Hippocampal formation (tissue), 2 donors: ENCODE data around the gene UXT.
"Not testable (repeated sequence)": the region's sequence is repeated elsewhere in the genome, so short reads cannot be mapped to it uniquely, and the experiment has no call there.

ENCODE experiments used
- DNase-seq, 2 donors: peaks; one replicate each; lab custom pipeline; 2025; lab: John Stamatoyannopoulos, UW

The UXT gene, protein sequence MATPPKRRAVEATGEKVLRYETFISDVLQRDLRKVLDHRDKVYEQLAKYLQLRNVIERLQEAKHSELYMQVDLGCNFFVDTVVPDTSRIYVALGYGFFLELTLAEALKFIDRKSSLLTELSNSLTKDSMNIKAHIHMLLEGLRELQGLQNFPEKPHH

DNA sequence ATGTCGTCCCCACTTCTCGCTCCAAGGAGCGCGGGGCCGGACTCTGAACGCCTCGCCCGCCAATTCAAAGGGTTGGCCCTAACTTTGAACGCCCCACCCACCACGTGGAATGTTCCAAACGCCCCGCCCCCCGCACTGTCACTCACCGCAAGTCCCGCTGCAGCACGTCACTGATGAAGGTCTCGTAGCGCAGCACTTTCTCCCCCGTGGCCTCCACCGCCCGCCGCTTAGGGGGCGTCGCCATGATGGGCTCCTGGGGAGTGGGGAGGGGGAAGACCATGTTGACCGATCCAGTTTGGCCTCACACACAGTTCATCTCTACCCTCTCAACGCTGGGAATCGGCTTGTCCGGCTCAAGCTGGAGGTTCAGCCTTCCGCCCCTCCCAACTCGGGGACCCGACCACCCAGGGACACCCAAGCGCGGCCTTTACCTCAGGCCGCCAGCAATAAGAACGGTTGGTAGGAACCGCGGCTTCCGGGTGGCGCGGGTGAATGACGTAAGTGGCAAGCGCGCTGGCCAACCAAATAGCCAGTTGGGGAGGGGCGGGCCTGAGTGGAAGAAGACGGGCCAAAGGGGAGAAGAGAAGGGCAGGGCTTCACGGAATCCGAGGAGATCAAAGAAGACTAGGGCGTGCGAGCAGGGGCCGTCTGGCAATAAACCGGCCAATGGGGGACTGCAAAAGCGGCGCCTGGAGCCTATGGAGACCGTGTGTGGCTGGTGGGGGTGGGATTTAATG is at the start of gene UXT:
UXT (minus strand) TSS at position 497 of the 737 bp plus-strand sequence; CDS start at position 244, 253 bp downstream.
- DNase-seq = peak; percentile 76 to 85

DNA sequence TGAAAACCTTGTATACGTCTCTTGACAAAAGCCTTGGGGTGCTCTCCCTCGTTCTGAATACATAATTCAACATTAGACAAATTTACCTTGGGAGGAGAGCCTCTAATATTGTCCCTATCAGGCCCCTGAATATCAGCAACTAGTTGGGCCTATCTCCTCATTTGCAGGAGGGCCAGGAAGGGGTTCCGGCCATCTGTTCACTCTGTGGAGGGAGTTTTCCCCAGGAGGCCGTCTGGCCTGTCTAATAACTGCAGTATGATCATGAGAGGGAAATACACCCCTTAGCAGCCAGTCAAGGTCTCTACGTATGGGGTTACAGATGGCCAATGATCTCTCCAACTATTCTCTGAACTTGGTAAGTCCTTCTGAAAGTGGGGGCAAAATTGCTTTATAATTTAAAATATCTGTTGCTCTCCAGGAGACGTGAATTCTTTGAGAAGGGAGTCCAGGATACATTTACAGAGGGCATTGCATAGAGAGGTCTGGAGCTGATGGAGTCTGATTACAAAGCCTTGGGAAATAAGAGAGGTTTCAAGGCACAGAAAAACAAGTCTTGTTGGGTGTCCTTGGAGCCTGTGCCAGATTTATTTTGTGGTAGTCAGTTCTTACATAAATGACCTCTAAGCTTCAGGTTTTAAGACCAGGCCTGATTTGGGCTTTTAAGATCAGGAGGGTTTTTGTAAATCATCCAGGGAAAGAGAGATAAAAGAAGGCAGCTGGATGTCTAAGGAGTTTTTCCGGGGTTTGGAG is 48.2 kb upstream of the UXT start:
- DNase-seq = no peak

DNA sequence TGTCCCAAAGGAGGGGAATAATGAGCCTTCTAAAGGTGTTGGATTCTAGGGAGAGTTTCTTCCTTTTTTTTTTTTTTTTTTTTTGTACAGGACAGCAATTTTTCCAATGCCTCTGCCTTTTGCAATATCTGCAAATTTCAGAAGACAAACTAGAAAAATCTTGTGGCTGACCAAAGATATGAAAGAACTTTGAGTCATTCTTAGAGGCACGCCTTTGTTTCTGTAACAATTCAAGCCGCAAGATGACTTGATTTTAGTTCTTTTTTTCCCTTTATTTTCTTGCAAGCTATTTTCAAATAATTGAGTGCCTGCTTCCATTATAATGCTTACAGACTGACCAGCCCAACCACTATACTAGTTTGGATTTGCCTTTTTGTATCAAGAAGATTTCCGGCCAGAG is 47.6 kb upstream of the UXT start:
- no peak for DNase-seq

DNA sequence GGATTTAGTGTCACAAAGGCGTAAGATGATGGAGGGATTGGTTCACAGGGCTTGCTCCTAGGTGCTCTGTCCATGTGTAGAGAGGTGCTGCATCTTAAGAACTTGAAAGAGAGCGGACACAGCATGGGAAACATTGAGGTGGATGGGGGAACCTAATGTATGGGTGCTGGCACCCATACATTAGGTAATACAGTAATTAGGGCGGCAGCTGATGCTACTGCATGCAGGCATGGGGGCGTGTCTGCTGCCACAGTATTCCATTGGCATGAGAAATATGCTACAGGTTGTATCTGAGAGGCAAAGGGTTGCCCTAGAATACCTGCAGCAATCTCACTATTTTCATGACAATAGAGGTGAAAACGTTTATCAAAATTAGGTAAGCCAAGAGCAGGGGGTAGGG is 45.8 kb upstream of the UXT start:
- no peak for DNase-seq

DNA sequence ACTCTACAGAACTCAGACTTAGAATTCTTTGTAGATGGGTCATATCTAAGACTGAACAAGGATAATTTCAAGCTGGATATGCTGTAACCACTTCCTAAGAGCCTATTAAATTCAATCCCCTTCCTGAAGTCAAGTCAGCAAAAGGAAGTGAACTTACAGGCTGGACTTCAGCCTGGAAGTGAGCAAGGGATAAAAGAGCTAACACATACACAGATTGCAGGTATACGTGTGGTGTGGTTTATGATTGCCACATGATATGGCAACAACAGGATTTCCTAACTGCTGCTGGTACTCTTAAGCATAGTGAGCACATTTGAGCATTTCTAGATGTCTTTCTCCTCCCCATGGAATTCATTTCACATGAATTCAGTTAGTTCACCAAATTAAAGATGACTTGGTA is 38.2 kb upstream of the UXT start:
- DNase-seq = no peak

DNA sequence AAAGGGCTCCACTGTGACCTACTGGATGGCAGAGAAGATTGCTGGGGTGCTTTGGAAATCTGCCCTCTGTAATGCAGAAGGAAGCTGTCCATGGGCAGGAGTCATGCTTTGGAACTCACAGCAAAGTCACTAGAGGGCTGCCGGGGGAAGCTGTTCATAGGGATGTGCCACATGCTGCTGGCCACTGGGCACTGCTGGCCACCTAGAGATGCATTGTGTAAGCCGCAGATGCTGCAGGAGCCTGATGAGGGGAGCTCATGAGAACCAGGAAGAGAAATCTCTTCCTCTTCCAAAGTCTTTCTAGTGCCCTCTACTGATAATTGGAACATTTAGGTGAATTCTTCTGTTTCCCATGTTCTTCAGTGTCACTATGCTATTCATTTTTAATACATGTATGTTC is 31.2 kb upstream of the UXT start:
- DNase-seq = no peak

DNA sequence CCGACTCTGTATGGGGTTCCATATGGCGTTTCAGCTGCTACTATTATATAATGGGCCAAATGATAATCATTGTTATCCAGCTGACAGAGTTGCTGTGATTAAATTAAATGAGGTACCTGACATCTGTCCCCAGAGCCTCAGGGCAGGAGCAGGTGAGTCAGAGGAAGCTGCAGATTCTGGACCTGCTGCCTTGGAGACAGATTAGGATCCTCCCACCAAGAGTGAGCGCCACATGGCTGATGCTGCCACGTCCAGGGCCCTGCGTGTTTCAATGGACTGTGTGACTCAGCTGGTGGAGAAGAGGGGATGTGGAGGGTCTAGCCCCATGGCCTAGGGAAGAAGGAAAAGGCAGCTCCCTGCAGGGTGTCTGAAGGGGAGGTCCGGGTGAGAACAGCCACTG is 28.3 kb upstream of the UXT start:
- DNase-seq = no peak

DNA sequence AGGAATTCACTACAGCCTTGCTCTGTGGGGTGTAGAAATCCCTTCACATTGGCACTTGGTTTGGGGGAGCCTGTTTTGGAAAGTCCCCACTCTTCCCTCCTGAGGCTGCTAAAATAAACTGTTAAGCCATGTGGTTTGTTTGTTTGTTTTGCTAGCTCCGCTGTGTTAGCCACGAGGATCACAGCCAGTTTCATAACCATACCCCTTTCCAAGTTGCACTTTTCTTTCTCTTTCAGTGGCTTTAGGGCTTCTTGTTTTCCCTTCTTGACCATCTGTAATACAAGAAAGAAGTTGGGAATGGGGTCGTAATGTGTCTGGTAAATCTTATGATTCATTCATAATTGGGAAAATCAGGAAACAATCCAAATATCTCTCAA is 24.8 kb upstream of the UXT start:
- no peak for DNase-seq

DNA sequence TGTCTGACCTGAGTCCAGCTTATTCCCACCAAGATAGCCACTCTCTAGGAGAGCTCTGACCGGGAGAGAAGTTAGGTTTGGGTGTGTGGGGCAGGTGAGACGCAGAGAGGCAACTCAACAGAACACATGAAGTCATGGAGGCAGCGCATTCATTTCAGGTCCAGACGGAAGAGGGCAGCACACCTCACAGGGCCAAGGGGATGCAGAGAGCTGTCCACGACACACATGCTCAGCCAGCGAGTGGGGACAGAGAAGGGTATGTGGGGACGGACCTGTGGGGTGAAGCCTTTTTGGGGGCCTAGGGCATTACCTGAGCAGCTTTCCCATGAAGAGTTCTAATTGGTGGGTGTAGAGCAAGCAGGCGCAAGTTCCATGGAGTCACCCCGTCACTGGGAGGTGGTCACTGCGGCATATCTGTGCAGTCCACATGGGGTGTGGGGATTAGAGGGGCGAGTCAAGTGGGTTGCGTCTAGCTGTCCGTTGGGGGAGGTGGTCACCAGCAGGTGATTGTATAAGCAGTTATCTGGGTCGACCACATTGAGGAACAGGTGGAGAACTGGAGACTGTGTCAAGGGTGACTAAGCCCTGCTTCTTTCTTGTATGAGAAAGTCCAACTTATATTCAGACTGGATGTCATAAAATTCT is 24.3 kb upstream of the UXT start:
- no peak for DNase-seq

DNA sequence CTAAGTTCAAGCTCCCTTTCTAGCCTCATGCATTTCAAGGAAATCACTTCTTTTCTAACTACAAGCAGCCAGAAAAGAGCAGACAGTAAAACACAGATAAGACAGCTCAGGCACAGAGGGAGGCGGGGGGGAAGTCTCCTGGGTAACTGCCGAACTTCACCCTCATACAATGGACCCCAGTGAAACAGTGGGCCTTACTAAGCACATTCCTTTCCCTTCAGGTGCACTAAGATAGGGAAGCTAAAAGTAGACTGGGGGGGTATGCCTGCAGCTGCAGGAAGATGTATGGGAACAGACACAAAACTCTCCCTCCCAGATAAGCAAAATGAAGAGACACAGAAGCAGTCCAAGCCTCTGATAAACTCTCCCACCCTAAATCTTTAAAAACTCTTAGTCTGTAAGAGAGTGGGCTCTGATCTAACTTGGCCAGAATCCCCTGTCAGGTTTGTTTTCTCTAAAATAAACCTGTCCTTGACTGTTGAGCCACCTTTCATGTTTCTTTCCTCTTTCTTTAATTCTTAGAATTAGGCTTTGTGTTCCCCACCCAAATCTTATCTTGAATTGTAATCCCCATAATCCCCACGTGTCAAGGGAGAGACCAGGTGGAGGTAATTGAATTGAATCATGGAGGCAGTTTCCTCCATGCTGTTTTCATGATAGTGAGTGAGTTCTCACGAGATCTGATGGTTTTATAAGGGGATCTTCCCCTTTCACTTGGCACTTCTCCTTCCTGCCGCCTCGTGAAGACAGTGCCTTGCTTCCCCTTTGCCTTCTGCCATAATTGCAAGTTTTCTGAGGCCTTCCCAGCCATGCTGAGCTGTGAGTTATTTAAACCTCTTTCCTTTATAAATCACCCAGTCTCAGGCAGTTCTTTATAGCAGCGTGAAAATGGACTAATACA is 17.2 kb upstream of the UXT start:
- DNase-seq = not testable (repeated sequence)

DNA sequence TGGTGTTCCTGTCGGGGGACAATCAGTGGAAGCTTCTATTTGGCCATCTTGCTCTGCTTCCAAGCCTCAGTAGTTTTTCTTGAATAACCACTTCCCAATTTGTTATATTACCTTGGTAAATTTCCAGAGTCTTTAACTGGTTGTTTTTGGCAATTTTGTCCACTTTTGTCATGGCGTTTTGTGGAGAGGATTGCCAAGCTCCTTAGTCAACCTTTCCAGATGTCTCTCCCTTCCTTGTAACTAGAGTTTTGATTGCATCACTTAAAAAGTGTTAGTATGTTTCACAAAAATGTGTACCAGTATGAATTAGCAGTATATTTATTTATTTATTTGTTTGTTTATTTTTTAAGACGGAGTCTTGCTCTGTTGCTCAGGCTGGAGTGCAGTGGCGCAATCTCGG is 15.8 kb upstream of the UXT start:
- no peak for DNase-seq

DNA sequence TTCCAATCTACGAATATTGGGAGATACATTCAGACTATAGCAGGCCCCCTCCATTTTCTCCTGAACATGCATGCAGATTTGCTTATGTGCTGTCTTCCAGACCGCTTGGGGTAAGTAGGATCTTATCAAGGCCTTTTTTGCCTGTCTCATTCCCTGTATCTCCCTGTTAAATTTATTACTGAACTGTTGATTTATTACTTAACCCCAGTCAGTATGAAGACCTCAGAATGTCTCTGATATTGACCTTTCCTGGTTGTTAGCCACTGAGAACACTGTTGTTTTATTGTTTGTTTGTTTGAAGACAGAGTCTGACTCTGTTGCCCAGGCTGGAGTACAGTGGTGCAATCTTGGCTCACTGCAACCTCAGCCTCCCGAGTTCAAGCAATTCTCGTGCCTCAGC is 6.8 kb upstream of the UXT start:
- DNase-seq = not testable (repeated sequence)

DNA sequence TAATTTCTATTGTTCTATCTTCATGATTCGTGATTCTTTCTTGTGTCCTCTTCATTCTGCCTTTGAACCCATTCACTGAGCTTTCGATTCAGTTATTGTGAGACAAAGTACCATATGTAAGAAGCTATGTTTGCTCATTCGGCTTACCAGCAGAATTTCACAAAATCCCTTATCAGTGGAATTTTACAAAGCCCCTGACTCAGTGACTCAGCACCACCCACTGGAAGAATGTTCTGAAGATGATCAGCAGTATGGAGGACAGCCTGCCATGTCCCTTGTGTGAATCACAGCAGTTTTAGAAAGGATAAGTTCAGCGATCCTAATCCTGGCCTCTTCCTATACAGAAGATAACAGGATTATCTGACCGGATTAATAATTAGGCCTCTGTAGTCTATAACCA is 5.8 kb upstream of the UXT start:
- no peak for DNase-seq

DNA sequence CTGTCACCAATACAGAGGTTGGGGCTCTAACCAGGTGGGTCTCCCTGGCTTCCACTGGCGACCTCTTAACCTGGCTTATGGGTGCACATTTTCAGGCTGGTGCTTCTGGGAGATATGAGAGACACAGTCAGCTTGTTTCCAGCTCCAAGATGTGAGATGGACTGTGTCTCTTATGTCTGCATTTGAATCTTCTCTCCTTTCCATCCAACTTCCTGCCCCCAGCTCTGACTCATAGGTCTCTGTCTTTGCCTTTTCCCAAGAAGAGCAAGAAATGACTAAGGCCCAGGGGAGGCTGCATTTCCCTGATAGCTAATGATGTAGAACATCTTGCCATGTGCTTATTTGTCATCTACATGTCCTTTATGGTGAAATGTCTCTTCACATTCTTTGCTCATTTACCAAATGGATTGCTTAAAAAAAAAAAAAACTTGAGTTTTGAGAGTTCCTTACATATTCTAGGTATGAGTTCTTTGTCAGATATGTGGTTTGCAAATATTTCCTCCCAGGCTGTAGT is 3.2 kb upstream of the UXT start:
- no peak for DNase-seq

DNA sequence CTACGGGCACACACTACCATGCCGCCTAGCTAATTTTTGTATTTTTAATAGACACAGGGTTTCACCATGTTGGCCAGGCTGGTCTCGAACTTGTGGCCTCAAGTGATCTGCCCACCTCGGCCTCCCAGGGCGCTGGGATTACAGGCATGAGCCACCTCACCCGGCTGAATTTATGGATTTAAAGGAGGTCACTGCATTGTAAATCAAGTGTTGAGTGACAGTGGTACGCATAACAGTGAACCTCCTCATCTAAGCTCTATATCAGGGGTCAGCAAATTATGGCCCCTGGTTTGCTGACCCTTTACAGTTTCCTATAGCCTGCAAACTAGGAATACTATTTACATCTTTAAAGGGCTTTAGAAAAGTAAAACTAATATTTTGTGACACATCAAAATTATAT is 2.6 kb upstream of the UXT start:
- DNase-seq = no peak

DNA sequence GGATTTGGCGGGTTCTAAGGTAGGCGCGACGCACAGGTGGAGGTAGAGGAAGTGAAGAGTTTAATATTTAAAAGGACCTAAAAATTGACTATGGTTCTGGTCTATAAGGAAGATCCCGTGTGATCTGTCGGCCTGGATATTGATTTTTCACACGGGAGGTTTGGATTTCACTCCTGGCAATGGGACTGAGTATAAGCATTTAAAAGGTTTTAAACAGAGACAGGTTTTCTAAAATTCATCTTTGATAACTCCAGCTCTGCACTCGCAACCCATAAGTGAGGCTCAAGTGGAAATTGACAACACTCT is 394 bp upstream of the UXT start:
- no peak for DNase-seq

DNA sequence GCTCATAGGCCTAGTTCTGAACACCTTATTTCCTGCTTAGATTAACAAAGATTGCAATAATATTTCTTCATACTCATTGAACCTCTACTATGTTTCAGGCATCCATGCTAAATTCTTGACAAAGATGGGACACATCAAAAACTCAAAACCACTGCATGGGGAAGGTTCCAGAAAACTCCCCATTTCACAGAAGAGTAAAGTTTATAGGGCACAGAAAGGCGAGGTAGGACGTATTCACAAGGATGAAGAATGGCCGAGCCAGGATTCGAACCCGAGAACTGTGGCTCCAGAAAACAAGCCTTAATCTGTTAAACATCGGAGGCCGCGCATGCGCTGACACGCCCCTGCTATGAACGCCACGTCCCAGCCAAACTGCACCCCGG is 688 bp downstream of the UXT start:
- no peak for DNase-seq

DNA sequence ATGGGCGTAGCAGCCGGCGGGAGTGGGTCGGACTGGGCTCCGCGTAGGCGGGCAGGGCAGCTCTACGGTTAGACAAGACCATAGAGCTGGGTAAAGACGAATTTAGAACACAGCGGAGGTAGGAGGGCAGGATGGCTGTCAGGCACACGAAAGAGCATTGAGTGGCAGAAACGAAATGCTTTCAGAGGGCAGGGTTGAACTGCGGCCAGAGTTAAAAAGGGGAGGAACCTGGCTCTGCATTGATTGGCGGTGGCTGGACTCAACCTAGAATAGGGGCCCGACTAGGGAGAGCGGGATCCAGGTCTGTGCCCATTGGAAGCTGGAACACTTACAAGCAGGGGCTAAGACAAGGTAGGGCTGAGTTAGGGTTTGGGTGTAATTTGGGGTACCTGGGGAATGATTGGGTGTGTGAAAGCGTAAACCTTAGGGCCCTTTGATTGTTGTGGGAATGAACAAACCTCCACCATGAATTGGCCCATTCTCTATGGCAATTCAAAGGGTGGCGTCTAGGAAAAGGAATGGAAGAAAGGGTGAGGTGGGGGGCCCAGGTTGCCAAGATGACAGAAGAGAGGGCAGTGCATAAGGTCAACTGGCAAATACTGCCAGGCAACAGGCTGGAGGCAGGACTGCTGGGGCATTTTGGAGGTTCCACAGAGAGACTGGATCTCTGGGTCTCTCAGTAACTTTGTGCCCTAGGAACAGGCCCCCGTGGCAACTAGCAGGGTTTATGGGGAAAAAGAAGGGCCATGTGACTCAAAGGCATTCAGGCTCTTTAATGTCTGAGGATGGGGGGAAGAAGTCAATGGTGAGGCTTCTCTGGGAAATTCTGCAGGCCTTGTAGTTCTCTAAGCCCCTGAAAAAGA is 7.7 kb downstream of the UXT start:
- DNase-seq = no peak

DNA sequence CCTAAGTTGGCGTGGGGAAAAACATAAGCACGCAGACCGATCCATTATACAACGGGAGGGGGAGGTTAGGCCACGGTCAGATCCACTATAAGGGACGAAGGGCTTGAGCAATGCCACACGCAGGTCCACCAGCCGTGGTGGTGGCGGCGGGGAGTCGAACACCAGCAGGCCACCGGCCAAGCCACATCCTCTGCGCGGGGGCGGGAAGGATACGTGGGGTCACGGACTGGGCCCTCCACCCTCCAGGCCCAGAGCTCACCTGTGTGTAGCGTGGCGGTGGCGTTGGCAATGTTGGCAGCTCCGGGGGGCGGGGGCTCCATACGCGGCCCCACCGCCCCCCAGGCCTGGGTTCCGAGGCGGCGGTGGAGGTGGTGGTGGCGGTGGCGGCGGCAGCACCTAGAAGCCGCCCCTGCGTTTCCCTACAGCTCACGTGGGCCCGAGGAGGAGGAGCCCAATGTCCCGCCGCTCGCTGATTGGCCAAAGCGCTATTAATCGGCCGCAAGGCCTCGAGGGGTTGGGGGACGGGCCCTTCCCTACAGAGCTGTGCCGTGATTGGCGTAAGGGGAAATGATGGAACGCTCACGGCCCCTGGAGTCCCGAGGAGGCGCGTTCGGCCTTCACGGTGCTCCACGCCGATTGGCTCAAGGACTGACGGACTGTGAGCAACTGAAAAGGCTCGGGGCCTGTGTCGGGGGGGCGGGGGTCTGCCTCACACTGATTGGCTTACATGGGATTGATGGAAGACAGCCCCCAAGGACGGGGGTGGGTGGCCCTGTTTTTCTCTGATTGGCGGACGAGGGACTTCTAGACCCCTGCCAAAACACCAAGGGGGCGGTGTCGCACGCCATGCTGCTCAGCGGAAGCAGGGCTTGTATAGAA is 8.6 kb downstream of the UXT start, which contains the start of gene ELK1:
ELK1 (minus strand) TSS at position 400 of the 879 bp plus-strand sequence. CDS start 9,122 bp downstream, outside the sequence.
- DNase-seq = peak; percentile 94 to 95

DNA sequence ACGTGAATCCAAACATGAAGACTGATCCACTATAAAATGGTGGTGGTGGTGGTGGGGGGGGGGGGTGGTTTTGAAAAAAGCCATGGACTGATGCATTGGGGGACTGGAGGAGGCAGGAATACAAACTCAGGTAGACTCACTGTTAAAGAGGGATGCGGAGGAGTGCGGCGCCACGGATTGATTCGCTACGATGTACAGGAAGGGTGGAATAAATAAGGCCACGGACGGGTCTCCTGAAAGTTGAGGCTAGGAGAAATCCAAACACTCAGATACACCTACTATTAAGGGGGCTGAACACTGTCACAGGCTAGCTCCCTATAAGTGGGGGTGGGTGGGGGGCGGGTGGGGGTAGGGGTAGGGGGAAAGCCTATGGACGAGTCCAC is 9.2 kb downstream of the UXT start:
- no peak for DNase-seq
